HS-5 (cell line): ENCODE results near the gene TRIM28.
A peak's percentile ranks its signal among the peaks of the same experiment; 100 is the strongest.
"Not testable (repeated sequence)": the region's sequence is repeated elsewhere in the genome, so short reads cannot be mapped to it uniquely, and the experiment has no call there.

Experiments
- DNase-seq: peaks from one replicate; pipeline ENCODE4 v3.0.0-alpha.2; 2012; ENCODE audit warnings: low read depth

Gene TRIM28

DNA sequence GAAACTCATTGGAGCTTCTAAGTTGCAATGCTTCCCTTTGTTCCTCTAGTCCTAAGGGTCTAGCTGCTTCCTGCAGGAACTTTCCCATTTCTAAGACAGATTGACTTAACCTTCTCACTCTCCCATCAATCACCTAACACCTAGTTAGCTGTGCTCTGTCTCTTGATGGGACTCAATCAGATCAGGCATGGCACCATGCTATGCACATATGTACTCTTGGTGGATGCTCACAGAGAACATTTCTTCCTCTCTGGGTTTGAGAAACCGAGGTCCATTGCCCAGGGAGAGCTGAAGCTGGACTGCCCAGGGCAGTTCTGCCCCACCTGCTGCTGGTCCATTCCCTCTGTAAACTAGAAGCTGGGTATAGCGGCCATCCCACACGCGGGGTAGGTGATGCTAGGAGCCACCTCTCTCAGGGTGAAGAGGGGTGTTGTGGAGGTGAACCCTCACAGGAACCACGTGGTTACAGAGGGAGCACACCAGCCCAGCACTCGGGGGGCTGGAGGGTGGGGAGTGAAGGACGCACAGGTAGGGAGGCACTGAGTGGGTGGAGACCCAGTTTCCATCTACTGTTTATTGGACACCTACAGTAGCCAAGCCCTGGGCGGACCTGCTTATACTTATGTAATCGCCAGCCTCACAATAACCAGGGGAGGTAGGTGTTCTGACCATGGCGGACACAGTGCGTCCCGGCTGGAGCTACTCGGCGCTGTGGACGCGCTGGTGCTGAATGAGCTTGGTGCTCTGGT is 17.7 kb downstream of the TRIM28 start:
- no peak for DNase-seq

GRCh38 chr19:58562122-58563033 is 18.5 kb downstream of the TRIM28 start:
- no peak for DNase-seq

GRCh38 chr19:58563034-58563573 is 19.2 kb downstream of the TRIM28 start:
- DNase-seq: no peak

DNA sequence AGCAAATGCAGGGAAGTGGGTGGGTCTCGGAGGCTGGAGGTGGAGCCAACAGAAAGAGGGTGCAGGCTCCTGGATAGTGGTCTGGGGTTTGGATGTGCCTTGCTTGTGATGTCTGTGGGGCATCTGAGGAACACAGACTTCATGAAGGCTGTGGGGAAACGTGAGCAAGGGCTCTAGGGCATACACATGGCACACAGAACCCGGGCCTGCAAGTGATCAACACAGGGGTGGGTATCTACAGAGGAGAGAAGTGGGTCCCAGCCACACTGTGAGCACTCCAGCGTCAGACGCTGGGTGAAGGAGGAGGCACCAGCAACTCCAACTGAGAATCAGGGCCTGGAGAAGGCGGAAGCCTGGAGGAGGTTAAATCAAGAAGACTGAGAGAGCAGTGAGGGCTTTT is 20.0 kb downstream of the TRIM28 start:
- DNase-seq: no peak

DNA sequence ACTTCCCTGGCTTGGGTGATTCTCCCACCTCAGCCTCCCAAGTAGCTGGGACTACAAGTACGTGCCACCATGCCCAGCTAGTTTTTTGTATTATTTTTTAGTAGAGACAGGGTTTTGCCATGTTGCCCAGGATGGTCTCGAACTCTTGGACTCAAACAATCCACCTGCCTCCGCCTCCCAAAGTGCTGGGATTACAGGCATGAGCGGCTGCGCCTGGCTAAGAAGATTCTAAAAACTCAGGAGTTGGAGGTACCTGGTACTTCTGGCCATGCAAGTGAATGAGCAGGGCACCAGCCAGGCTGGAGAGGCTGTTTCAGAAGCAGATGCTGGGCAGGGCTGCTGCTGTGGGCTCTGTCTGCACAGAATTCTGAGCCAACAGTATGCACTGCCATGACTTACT is 23.1 kb downstream of the TRIM28 start:
- DNase-seq: no peak

- DNase-seq: no peak
These were observed 24.7 kb downstream of the TRIM28 start for GRCh38 chr19:58568453-58569130.

GRCh38 chr19:58569191-58569942 is 25.5 kb downstream of the TRIM28 start:
- no peak for DNase-seq

- DNase-seq: no peak
These were observed 26.2 kb downstream of the TRIM28 start for GRCh38 chr19:58569943-58570670.

GRCh38 chr19:58570770-58571574 is 27.1 kb downstream of the TRIM28 start:
- DNase-seq: no peak

DNA sequence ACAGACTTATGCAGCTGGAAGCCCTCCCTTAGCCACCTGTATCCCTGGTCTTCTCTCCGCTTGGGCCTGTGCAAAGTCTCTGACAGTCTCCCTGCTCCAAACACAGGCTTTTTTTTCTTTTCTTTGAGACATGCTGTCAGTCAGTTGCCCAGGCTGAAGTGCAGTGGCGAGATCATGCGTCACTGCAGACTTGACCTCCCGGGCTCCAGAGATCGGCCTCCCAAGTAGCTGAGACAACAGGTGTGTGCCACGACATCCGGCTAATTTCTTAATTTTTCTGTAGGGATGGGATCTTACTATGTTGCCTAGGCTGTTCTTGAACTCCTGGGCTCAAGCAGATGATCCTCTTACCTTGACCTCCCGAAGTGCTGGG is 27.7 kb downstream of the TRIM28 start:
- no peak for DNase-seq

- DNase-seq: no peak
These were observed 28.4 kb downstream of the TRIM28 start for GRCh38 chr19:58572026-58572817.

- peak; percentile 87 for DNase-seq
These were observed 29.2 kb downstream of the TRIM28 start, which contains the start of gene MZF1 for GRCh38 chr19:58572818-58573657. MZF1 (minus strand) TSS chr19:58573335; CDS start chr19:58571389, 1,946 bp downstream.

GRCh38 chr19:58573658-58574164 is 29.8 kb downstream of the TRIM28 start:
- DNase-seq: no peak

DNA sequence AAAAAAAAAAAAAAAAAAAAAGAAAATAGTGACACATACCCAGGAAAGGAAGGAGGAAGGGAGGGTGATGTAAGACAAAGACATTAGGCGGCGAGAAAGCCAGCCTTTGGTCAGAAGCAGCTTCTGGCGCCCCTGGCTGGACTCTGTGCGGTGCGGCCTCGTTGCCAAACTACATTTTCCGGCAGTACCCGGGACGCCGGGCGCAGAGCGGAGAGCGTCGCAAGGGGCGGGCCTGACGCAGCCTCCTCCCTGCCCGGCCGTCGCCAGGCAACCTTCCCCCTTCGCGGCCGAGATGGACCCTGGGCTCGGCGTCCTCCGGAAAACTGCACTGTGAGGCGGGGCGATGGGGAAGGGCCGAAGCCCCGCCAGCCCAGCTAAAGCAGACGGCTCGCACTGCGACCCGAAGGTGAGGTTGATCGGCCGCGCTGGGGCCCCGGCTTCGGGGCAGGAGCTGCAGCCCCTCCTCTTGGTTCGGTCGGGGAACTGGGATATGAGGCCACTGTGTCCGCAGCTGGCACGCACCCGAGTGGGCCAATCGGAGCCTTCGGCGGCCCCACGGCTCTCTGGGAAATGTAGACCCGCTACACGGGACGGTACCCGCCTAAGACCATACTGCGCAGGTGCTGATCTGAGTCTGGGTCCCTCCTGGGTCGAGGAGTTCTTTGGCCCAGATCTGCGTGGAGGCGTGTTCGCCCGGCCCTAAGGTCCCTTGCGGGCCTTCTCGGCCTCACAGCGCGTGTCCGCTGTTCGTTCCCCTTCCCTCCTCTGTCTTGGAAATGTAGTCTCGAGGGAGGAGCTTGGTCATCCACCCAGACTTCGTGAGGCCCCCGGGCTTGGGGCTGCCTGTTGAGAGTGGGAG is 31.5 kb downstream of the TRIM28 start:
- no peak for DNase-seq

- not testable (repeated sequence) for DNase-seq
These were observed 33.7 kb downstream of the TRIM28 start for GRCh38 chr19:58577581-58577980.

GRCh38 chr19:58578012-58578925 is 34.4 kb downstream of the TRIM28 start:
- no peak for DNase-seq
